GM23338 (cell line): ENCODE measurements around the gene POMT2.

Experiments
- CREB1 ChIP-seq: fragments of 250-450 bp; sonication (Bioruptor Pico); IDR thresholded peaks from 2 replicates; pipeline ENCODE4 v1.5.0; 2020; ENCODE audit warnings: low read depth, mild to moderate bottlenecking, moderate library complexity
- CTCF ChIP-seq, 2 experiments: fragments of 200-600 bp in 1 of 2; sonication (generic) in 1 of 2; conservative IDR thresholded peaks; 2 replicates each; pipeline versions ENCODE4 v1.5.1 to v1.6.1; 2016 to 2017; ENCODE audit warnings: antibody characterized with exemption in 2 of 2, low read depth in 2 of 2, mild to moderate bottlenecking in 2 of 2, moderate library complexity in 1 of 2
- EZH2 ChIP-seq: fragments of 200-600 bp; sonication (generic); IDR thresholded peaks from one replicate; pipeline ENCODE4 v1.8.0; 2017; ENCODE audit warnings: antibody characterized with exemption, mild to moderate bottlenecking, low read depth; ENCODE audit not compliant: unreplicated experiment
- EZH2phosphoT487 ChIP-seq: fragments of 200-600 bp; sonication (generic); IDR thresholded peaks from one replicate; pipeline ENCODE4 v1.8.1; 2018; ENCODE audit warnings: antibody characterized with exemption; ENCODE audit not compliant: unreplicated experiment
- POLR2AphosphoS5 ChIP-seq: IDR thresholded peaks from 2 replicates; pipeline ENCODE4 v1.6.1; 2016; ENCODE audit warnings: antibody characterized with exemption, low read depth
- STAT1 ChIP-seq: IDR thresholded peaks from one replicate; pipeline ENCODE4 v1.6.1; 2016; ENCODE audit warnings: antibody characterized with exemption; ENCODE audit not compliant: unreplicated experiment
- ZNF114 ChIP-seq: fragments of 250-450 bp; sonication (Bioruptor Pico); IDR thresholded peaks from 2 replicates; pipeline ENCODE4 v1.5.0; 2020; ENCODE audit warnings: mild to moderate bottlenecking, moderate library complexity
- TF ChIP-seq, protein P1 (sequence below): IDR thresholded peaks from 2 replicates; pipeline ENCODE4 v1.6.1; 2016; ENCODE audit warnings: antibody characterized with exemption

DNA sequence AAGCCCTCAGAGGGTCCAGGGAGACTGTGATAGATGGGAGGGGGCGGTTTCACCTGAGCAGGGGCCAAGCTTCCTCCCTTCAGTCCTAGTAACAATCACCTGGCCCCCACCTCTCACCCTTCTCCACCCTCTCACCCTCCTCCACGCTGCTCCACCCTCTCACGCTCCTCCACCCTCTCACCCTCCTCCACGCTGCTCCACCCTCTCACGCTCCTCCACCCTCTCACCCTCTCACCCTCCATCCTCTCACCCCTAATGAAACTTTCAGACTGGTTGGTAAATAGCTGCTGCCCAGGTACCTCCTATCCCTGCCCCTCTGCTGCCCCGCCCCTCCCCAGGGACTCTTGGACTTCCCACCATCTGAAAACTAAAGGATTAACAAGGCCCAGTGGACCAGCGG, 83.9 kb downstream of the POMT2 start:
- TF ChIP-seq STAT1: no peak
- TF ChIP-seq CTCF (conservative IDR thresholded peaks at IDR 0.05; ENCODE audit: low read depth in 2 of 2): no peak
- TF ChIP-seq POLR2AphosphoS5: no peak
- TF ChIP-seq ZNF114 (CRISPR knock-in tag): no peak
- TF ChIP-seq EZH2: no peak
- TF ChIP-seq CREB1 (CRISPR knock-in tag): no peak
- TF ChIP-seq EZH2phosphoT487: no peak
- TF ChIP-seq, protein P1, sequence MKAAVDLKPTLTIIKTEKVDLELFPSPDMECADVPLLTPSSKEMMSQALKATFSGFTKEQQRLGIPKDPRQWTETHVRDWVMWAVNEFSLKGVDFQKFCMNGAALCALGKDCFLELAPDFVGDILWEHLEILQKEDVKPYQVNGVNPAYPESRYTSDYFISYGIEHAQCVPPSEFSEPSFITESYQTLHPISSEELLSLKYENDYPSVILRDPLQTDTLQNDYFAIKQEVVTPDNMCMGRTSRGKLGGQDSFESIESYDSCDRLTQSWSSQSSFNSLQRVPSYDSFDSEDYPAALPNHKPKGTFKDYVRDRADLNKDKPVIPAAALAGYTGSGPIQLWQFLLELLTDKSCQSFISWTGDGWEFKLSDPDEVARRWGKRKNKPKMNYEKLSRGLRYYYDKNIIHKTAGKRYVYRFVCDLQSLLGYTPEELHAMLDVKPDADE: no peak
